Stimulated activated naive CD8-positive, alpha-beta T cell treated with anti-CD3 and anti-CD28 coated beads, Interleukin-15, amount 100 ng/mL, for 72 hours (primary cell): ENCODE measurements around the gene WARS2.

Source experiments
- ATAC-seq: fragments of 150-1000 bp; cut with Tn5 transposase; 2 replicates; pipeline ENCODE4 v1.10.0; 2021; ENCODE audit warnings: mild to moderate bottlenecking, moderate library complexity
- DNase-seq, 2 donors: peaks; one replicate each; pipeline ENCODE4 v3.0.0; 2021 to 2022
- H3K27ac Mint-ChIP-seq, 2 donors: one replicate each; pipeline ENCODE4 v1.8.0; 2022; ENCODE audit warnings: mild to moderate bottlenecking in 2 of 2, mixed read lengths in 2 of 2, moderate library complexity in 2 of 2
- H3K27me3 Mint-ChIP-seq: one replicate; pipeline ENCODE4 v1.8.0; 2022; ENCODE audit warnings: mixed read lengths
- H3K4me1 Mint-ChIP-seq: one replicate; pipeline ENCODE4 v1.8.0; 2022; ENCODE audit warnings: mild to moderate bottlenecking, mixed read lengths
- H3K4me3 Mint-ChIP-seq, 2 donors: one replicate each; pipeline ENCODE4 v1.8.0; 2022; ENCODE audit warnings: mild to moderate bottlenecking in 2 of 2, mixed read lengths in 2 of 2, moderate library complexity in 1 of 2
- H3K9me3 Mint-ChIP-seq, 2 donors: one replicate each; pipeline ENCODE4 v1.8.0; 2022; ENCODE audit warnings: mixed read lengths in 2 of 2

WARS2 gene

DNA sequence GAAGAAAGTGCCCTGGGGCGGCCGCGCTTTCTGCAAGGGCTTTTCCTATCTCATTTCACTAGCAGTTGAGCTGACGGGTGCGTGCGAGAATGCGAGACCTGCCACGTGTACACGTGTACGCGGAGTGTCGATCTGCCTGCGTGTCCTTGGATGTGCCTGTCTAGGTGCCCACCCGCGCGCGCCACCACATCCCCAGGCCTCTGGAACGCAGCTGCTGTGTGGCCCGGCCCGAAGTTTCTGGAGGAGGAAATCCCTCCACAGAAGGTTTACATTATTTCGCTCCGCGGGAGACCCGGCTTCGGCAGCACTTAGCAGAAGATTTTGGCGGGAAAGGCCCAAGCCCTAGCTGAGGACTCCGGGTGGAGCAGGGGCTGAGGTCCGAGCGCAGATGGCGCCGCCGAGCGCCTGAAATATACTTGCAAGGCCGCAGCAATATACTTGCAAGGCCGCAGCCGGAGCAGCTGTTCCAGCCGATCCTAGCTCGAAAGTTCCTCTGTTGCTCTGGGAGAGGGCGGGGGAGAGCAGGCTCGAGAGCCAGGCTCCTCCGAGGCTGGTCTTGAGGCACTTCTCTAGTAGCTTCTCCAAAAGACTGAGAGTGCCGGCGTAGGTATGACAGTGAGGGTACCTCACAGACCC lies 156.2 kb downstream of the WARS2 start:
- H3K4me1 Mint-ChIP-seq, result peaks cover 55% of the 10 kb centered on the region
- H3K27me3 Mint-ChIP-seq, result peaks cover 100% of the 10 kb centered on the region
- peaks cover 15 to 18% of the 10 kb centered on the region in 2 donors for H3K9me3 Mint-ChIP-seq
- H3K4me3 Mint-ChIP-seq, result peak overlapping the region; percentile 57 to 63
- DNase-seq, result no peak
- no peak for ATAC-seq
- H3K27ac Mint-ChIP-seq, result peak overlapping the region in 1 of 2 donors; percentile 42

GRCh38 chr1:118983558-118984041 lies 156.9 kb downstream of the WARS2 start:
- no peak for DNase-seq
- no peak overlapping the region for H3K4me3 Mint-ChIP-seq
- ATAC-seq, result no peak
- H3K9me3 Mint-ChIP-seq, result peaks cover 15 to 18% of the 10 kb centered on the region in 2 donors
- H3K4me1 Mint-ChIP-seq, result peaks cover 51% of the 10 kb centered on the region
- H3K27me3 Mint-ChIP-seq, result peaks cover 100% of the 10 kb centered on the region
- H3K27ac Mint-ChIP-seq, result no peak overlapping the region

- DNase-seq (no peak), ATAC-seq (no peak)
- H3K4me1 Mint-ChIP-seq, result peaks cover 44% of the 10 kb centered on the region
- H3K9me3 Mint-ChIP-seq, result peaks cover 15 to 18% of the 10 kb centered on the region in 2 donors
- H3K27me3 Mint-ChIP-seq, result peaks cover 100% of the 10 kb centered on the region
- H3K27ac Mint-ChIP-seq, result no peak overlapping the region
- no peak overlapping the region for H3K4me3 Mint-ChIP-seq
These were observed 157.5 kb downstream of the WARS2 start for GRCh38 chr1:118982821-118983557.

DNA sequence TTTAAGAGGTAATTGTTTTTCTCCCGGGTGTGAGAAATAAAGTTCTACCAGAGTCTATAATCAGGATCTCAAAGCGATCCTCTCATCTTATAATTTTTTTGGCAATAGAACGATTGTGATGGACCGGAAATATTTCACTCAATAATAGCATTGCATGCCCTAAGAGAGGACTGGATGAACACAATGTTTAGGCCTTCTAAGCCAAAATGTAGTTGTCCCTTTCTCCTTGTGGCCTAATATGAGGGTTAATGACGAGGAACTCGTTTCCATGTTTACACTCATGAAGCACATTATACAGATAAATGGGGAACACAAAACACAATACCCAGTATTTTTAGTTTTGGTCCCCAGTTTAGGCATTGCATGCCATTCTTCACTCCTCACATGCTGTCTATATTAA lies 158.2 kb downstream of the WARS2 start:
- no peak for ATAC-seq
- Mint-ChIP-seq H3K9me3 (peaks cover 15 to 18% of the 10 kb centered on the region in 2 donors), H3K27ac (no peak overlapping the region), H3K4me3 (no peak overlapping the region), H3K27me3 (peaks cover 100% of the 10 kb centered on the region), H3K4me1 (peaks cover 37% of the 10 kb centered on the region)
- DNase-seq, result no peak

DNA sequence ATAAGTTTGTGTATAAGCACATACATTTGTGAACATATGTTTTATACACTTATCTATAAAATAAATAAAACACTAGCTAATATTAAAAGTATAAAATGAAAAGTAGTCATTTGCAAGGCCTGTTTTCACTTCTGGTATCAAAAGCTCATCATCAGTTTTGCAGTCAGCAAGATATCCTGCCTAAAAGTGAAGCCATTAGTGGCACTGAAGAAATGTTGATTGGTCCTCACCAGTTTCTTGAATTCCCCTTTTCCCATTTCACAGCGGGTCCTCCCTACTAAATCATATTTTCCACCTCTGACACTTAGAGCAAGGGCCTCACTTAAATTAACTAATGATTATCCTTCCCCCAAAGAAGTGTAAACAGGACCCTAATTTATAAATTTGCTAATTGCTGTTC lies 159.0 kb downstream of the WARS2 start:
- Mint-ChIP-seq H3K27ac (no peak overlapping the region), H3K9me3 (peaks cover 15 to 18% of the 10 kb centered on the region in 2 donors), H3K4me3 (no peak overlapping the region), H3K27me3 (peaks cover 97% of the 10 kb centered on the region), H3K4me1 (peaks cover 29% of the 10 kb centered on the region)
- no peak for ATAC-seq
- DNase-seq, result no peak
